Fibroblast of villous mesenchyme (primary cell): ENCODE measurements around the gene HTT. TPM values are rescaled to one million over a fixed set of nuclear protein-coding genes. Genes with fewer than 3 reads are reported as not detected.

ENCODE experiments used
- DNase-seq: peaks from one replicate; pipeline ENCODE4 v3.0.0-alpha.2; 2010; ENCODE audit warnings: low read depth
- H3K4me3 ChIP-seq: 2 replicates; pipeline ENCODE4 v1.5.1; 2011; ENCODE audit warnings: low read depth, mild to moderate bottlenecking, low read length
- total RNA-seq: library from RNA; depleted of rRNA; stranded (reverse); fragments of >200 nt; gene quantifications from 2 replicates; pipeline ENCODE4 v1.2.3, GENCODE V29; 2012
- TF ChIP-seq, protein P1 (sequence below): IDR thresholded peaks from 2 replicates; pipeline ENCODE4 v1.5.1; 2012; ENCODE audit warnings: low read depth, mild to moderate bottlenecking, low read length; ENCODE audit not compliant: insufficient read depth

The HTT gene
- total RNA-seq, 1 donor, result 65.2 TPM

DNA sequence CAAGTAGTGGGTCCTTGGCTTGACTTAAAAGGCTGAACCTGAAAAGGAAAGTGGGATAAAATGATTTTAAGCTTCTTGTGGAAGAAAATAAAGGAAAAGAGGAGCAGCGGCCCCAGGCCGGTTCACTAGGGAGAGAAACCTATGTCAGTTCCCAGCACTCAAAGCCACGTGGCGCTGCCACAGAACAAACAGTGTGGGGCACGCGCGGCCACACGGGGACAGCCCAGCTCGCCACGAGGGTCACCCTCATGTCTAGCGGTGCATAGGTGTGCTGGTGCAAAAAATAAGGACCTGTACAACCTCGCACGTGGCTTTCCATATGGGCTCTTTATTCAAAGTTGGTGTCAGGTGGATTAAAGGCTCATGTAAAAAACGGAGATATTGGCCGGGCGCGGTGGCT, 191.6 kb downstream of the HTT start:
- no peak overlapping the region for H3K4me3 ChIP-seq
- TF ChIP-seq, protein P1, sequence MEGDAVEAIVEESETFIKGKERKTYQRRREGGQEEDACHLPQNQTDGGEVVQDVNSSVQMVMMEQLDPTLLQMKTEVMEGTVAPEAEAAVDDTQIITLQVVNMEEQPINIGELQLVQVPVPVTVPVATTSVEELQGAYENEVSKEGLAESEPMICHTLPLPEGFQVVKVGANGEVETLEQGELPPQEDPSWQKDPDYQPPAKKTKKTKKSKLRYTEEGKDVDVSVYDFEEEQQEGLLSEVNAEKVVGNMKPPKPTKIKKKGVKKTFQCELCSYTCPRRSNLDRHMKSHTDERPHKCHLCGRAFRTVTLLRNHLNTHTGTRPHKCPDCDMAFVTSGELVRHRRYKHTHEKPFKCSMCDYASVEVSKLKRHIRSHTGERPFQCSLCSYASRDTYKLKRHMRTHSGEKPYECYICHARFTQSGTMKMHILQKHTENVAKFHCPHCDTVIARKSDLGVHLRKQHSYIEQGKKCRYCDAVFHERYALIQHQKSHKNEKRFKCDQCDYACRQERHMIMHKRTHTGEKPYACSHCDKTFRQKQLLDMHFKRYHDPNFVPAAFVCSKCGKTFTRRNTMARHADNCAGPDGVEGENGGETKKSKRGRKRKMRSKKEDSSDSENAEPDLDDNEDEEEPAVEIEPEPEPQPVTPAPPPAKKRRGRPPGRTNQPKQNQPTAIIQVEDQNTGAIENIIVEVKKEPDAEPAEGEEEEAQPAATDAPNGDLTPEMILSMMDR, result no peak
- DNase-seq, result no peak

DNA sequence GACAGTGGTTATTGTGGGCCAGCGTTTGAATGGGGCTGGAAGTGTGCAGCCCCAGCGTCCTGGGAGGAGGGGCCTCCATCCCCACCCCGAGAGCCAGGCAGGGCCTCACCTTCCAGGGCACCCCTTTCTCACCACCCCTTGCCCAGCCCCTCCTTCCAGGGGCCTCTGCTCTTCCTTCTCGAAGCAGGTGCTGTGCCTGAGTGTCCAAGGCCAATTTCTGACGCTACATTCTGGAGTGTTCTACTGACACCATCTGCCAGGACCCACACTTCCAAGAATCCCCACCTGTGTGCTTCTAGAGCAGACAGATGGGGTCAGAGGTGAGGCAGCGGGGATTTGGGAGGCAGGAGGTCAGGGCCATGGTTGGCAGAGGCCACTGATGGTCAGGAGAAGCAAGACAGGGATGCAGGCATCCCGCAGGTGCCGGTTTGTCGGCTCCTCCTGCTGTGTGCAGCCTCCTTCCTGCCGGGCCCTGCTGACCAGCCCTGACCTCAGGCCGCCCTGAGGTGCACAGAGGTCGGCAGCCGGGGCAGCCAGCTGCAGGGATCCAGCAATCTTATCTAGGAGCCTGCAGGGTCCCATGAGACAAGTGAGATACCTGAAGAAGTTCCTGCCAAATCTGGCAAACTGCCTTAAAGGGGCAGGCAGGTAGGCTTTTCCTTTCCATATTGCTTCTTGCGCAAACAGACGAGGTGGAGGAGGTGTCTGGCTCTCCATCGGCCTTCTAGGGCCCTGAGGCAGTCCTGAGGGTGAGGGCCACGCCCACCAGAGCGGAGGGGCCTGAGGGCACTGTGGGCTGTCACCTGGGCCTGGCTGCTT, 193.3 kb downstream of the HTT start:
- DNase-seq, result no peak
- TF ChIP-seq, protein P1, result no peak
- H3K4me3 ChIP-seq, result no peak overlapping the region

DNA sequence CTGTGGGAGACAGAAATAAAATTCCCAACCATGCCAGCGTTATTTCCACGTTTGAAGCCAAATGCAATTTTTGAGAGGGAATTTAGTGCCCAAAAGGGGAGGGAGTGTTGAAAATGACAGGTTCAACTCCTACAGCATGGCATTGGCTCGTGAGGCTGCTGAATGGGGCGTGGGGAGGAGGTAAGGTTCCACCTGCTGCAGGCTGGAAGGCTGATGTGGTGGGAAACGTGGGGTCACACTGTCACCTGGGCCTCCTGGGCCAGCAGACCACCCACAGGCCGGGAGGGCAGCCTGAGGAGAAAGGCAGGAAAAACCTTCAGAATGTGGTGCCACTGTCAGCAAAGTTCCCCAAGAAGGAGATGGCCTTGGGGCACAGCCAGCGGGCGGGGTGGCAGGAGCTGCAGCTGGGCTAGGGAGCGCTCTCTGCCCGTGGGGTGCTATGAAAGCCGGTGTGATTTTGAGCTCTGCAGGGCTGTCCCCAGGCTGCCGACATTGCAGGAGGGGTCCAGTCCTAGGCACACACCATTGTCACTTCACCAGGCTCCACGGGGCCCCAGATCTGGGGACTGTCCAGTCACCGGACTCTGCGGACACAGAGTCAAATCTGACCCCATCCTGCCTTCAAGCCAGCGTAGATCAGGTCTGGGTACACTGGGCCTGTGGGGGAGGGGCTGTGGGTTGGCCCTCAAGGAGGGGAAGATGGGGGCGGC, 194.1 kb downstream of the HTT start:
- no peak for DNase-seq
- TF ChIP-seq, protein P1, result no peak
- H3K4me3 ChIP-seq, result no peak overlapping the region

DNA sequence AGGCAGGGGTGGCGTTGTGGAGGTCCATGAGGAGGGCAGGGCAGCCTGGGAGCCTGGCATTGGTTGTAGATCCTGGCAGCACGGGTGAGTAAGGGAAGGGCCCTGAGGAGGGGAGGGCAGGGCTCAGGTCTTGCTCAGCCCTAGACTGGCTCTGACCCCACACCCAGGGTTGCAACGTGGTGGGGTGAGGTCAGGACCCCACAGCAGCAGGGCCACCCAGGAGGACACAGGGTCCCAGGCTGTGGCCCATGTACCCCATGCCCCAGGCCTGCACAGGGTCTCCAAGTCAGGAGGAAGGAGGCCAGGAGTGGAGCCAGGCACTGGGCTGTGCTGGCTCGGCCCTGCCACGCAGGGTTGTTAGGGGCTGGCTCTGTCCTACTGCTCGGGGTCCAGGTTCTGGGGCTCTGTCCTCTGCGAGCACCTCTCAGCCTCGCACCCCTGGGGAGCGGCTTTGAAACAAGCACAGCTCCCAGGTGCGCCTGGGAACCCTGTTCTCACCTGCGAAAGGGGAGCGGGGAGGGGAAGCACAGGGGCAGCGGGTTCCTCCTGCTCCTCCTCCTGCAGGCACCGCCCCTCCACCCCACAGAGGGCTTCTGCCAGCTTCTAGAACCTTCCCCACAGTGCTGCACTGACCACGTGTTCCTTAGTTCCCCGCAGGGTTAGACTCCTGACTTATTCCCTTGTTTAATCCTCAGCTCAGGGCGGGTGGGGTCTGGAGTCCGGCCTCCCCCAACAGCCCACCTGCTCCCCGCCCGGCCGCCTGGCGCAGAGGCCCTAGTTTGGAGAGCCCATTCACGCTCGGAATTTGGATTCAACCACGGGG, 194.8 kb downstream of the HTT start:
- no peak overlapping the region for H3K4me3 ChIP-seq
- TF ChIP-seq, protein P1, result no peak
- DNase-seq, result no peak

DNA sequence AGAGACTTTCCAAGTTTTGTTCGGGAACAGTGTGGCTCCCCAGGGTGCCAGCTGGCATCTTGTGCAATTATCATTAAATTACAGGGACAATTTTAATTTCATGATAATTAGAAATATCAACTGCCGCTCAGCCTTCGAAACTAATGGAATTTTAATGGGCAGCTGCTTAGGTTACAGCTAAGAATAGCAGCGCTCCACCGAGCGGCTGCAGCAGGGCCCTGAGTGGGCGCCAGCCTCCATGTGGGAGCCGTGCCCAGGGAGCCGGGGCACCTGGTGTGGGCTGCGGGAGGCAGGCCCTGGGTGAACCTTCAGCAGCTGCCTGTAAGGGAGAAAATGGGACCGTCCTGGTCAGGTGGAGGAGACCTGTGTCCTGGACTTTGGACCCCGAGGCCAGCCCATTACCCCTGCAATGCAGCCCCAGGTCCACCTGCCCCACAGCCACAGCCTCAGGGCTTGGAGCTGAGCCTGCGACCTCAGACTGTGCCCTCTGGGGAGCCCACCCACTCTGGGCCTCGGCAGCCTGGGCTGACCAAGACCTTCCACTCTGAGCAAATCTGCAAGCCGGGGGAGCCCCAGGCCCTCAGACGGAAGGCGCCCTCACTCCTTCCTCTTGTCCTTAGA, 195.6 kb downstream of the HTT start:
- no peak overlapping the region for H3K4me3 ChIP-seq
- no peak for DNase-seq
- TF ChIP-seq, protein P1, result no peak

DNA sequence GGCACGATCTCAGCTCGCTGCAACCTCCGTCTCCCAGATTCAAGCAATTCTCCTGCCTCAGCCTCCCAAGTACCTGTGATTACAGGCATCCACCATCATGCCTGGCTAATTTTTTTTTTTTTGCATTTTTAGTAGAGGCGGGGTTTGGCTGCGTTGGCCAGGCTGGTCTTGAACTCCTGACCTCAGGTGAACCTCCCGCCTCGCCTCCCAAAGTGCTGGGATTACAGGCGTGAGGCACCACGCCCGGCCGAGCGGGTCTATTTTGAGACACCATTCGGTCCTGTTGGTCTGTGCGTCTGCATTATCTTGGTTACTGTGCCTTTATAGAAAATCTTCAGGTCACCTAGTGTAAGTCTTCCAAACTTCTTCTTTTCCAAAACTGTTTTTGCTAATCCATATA, 196.7 kb downstream of the HTT start:
- H3K4me3 ChIP-seq, result no peak overlapping the region
- no peak for DNase-seq
- TF ChIP-seq, protein P1, result no peak
